ENCODE data around the gene COL26A1.
"Not testable (repeated sequence)": the region's sequence is repeated elsewhere in the genome, so short reads cannot be mapped to it uniquely, and the experiment has no call there.

Gene COL26A1

GRCh38 chr7:101598422-101598985 lies 235.8 kb downstream of the COL26A1 start:
- no peak for DNase-seq (ENCODE audit: low read depth)

DNA sequence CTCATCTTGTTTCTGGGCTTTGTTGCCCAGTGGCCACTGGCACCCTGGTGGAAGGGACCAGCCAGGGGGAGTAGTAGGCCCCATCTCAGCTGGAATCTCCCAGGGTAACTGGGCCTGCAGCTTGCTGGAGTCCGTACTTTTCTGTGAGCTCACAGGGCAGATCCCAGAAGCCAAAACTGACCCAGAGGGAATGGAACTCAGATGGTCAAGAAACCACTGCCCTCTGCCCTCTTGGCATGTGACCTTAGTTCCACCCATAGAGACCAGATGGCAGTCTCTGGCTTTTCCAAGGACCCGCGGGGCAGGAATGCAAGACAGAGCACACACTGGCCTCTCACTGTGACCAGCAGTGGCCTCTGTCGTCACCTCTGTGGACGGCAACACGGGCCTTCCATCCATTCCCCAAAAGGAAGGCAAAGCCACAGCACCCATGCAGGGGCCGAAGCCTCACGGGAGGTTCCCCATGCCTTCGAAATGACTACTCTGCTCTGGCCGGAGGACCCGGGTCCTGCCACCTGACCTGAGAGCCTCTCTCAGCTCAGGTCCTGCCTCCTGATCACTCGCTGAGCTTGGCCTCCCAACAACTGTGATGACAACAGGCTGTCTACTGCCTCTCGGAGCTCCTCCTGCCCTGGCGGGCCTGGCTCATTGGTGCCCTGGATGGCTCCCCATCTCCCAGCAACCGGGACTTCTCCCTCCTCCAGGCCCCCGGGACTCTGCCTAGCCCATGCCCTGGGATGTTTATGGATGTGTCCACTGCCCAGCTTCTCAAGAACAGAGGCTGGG lies 236.5 kb downstream of the COL26A1 start:
- no peak for DNase-seq (ENCODE audit: low read depth)

- no peak for DNase-seq (ENCODE audit: low read depth)
Measured at GRCh38 chr7:101599787-101600186, 237.1 kb downstream of the COL26A1 start.

GRCh38 chr7:101602082-101602481 lies 239.4 kb downstream of the COL26A1 start:
- no peak for DNase-seq (ENCODE audit: low read depth)

DNA sequence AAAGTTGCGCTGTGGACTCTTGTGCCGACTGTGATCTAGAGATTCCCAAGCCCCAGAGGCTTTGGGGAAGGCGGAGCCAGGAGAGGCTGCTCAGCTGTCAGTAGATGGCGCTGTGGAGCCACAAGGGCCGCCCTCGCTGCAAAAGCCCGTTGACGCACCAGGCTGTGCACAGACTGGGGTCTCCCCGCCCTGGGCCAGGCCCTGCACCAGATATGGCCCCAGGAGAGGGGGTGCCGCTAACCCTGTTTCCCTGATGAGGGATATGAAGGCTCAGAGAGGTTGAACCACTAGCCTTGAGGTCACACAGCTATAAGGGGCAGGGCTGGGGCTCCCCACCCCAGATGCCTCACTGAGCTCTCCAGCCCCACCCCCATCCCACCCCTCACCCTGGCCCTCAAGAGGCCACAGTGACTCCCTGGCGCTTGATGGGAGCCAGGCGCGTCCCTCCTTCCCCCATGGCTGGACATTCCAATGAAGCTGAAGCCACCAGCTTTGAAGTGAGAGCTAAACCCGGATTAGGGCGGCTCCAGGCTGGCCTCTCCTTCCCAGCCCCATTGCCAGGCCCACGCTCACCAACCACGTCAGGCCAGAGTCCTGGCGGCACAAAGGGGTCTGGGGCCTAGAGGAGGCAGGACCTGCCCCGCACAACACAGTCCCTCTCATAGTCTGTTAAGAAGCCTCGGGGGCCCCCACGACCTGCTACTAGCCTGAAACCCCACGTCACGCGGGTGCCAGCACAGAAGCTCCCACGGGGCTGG lies 240.0 kb downstream of the COL26A1 start:
- DNase-seq (ENCODE audit: low read depth) = peak; percentile 51

DNA sequence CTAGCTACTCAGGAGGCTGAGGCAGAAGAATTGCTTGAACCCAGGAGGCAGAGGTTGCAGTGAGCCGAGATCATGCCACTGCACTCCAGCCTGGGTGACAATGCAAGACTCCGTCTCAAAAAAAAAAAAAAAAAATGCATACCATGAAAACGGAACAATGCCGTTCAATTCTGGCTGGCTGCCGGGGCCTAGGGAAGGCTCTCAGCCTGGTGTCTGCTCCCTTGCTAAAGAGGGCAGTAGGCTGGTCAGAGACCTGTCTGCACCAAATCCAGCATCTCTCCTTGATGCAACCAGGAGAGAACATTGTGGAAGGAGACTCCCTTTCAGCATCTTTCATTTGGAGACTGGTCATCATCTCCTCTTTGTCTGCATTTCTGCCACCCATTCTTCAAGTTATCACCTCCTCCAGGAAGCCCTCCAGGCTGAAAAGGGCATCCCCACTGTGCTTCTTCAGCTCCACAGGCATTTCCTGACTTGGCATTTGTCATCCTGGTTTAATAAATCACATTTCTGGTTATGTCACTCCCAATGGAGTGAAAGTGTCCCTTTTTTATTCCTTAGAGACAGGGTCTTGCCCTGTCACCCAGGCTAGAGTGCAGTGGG lies 241.8 kb downstream of the COL26A1 start:
- no peak for DNase-seq (ENCODE audit: low read depth)

DNA sequence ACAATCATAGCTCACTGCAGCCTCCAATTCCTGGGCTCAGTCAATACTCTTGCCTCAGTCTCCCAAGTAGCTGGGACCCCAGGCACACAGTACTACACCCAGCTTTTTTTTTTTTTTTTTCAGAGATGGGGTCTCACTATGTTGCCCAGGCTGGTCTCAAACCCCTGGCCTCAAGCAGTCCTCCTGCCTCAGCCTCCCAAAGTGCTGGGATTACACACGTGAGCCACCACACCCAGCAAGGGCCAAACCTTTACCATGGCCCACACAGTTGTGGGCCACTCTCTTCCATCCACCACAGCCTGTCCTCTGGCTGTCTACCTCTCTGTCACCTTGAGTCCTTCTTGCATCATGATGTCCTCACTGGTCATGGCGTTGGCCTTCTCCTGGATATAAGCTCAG lies 242.3 kb downstream of the COL26A1 start:
- not testable (repeated sequence) for DNase-seq (ENCODE audit: low read depth)

GRCh38 chr7:101605611-101606497 lies 243.2 kb downstream of the COL26A1 start:
- DNase-seq (ENCODE audit: low read depth) = no peak

GRCh38 chr7:101606498-101606923 lies 243.8 kb downstream of the COL26A1 start:
- no peak for DNase-seq (ENCODE audit: low read depth)

Data from activated gamma-delta T cell treated with anti-CD3 and anti-CD28 coated beads, Interleukin-2, amount 50 U/mL, for 16 hours (primary cell).